ENCODE measurements around the gene ENPP5.
A peak's percentile ranks its signal among the peaks of the same experiment; 100 is the strongest.

Gene ENPP5

GRCh38 chr6:46170357-46171289 lies at the start of gene ENPP5:
ENPP5 (minus strand) TSS chr6:46170980; CDS start chr6:46168262, 2,718 bp downstream.
- DNase-seq (ENCODE audit: low spot score) = peak; percentile 92

- no peak for DNase-seq (ENCODE audit: low spot score)
Observed at GRCh38 chr6:46219661-46220060, 48.9 kb upstream of the ENPP5 start.

GRCh38 chr6:46218457-46218856 lies 47.7 kb upstream of the ENPP5 start:
- DNase-seq (ENCODE audit: low spot score) = no peak

- DNase-seq (ENCODE audit: low spot score) = peak; percentile 76
Observed at GRCh38 chr6:46217671-46218131, 46.9 kb upstream of the ENPP5 start.

- no peak for DNase-seq (ENCODE audit: low spot score)
Observed at GRCh38 chr6:46216879-46217278, 46.1 kb upstream of the ENPP5 start.

- DNase-seq (ENCODE audit: low spot score) = no peak
Observed at GRCh38 chr6:46215777-46216176, 45.0 kb upstream of the ENPP5 start.

GRCh38 chr6:46215213-46215612 lies 44.4 kb upstream of the ENPP5 start:
- no peak for DNase-seq (ENCODE audit: low spot score)

- DNase-seq (ENCODE audit: low spot score) = no peak
Observed at GRCh38 chr6:46211917-46212316, 41.1 kb upstream of the ENPP5 start.

- no peak for DNase-seq (ENCODE audit: low spot score)
Observed at GRCh38 chr6:46210294-46210693, 39.5 kb upstream of the ENPP5 start.

GRCh38 chr6:46208303-46208702 lies 37.5 kb upstream of the ENPP5 start:
- no peak for DNase-seq (ENCODE audit: low spot score)

- DNase-seq (ENCODE audit: low spot score) = no peak
Observed at GRCh38 chr6:46207174-46207573, 36.4 kb upstream of the ENPP5 start.

GRCh38 chr6:46204880-46205650 lies 34.3 kb upstream of the ENPP5 start:
- no peak for DNase-seq (ENCODE audit: low spot score)

- DNase-seq (ENCODE audit: low spot score) = no peak
Observed at GRCh38 chr6:46203391-46204177, 32.8 kb upstream of the ENPP5 start.

- DNase-seq (ENCODE audit: low spot score) = no peak
Observed at GRCh38 chr6:46201702-46202101, 30.9 kb upstream of the ENPP5 start.

GRCh38 chr6:46199387-46199786 lies 28.6 kb upstream of the ENPP5 start:
- DNase-seq (ENCODE audit: low spot score) = no peak

- no peak for DNase-seq (ENCODE audit: low spot score)
Observed at GRCh38 chr6:46191961-46192360, 21.2 kb upstream of the ENPP5 start.

GRCh38 chr6:46190889-46191288 lies 20.1 kb upstream of the ENPP5 start:
- DNase-seq (ENCODE audit: low spot score) = no peak

GRCh38 chr6:46189726-46190125 lies 18.9 kb upstream of the ENPP5 start:
- DNase-seq (ENCODE audit: low spot score) = no peak

- DNase-seq (ENCODE audit: low spot score) = no peak
Observed at GRCh38 chr6:46186583-46186982, 15.8 kb upstream of the ENPP5 start.

GRCh38 chr6:46184114-46184513 lies 13.3 kb upstream of the ENPP5 start:
- DNase-seq (ENCODE audit: low spot score) = no peak

- DNase-seq (ENCODE audit: low spot score) = peak; percentile 14
Observed at GRCh38 chr6:46175976-46176375, 5.2 kb upstream of the ENPP5 start.

GRCh38 chr6:46175446-46175845 lies 4.7 kb upstream of the ENPP5 start:
- DNase-seq (ENCODE audit: low spot score) = no peak
